Memory B cell (primary cell): Measurements from ENCODE around the gene IGFALS.
"Not testable (repeated sequence)": the region's sequence is repeated elsewhere in the genome, so short reads cannot be mapped to it uniquely, and the experiment has no call there.

ENCODE experiments used
- ATAC-seq: fragments of 150-1000 bp; cut with Tn5 transposase; 2 replicates; pipeline ENCODE4 v1.10.0; 2021; ENCODE audit warnings: low read depth, mild to moderate bottlenecking, moderate library complexity
- DNase-seq, 2 donors: peaks; one replicate each; pipeline ENCODE4 v3.0.0; 2022; ENCODE audit warnings: low spot score in 2 of 2
- H3K27ac Mint-ChIP-seq: one replicate; pipeline ENCODE4 v1.8.0; 2022; ENCODE audit warnings: mild to moderate bottlenecking, moderate library complexity, mixed read lengths
- H3K27me3 Mint-ChIP-seq: one replicate; pipeline ENCODE4 v1.8.0; 2022; ENCODE audit warnings: mixed read lengths
- H3K36me3 Mint-ChIP-seq: one replicate; pipeline ENCODE4 v1.8.0; 2022; ENCODE audit warnings: mild to moderate bottlenecking, mixed read lengths
- H3K4me1 Mint-ChIP-seq: one replicate; pipeline ENCODE4 v1.8.0; 2022; ENCODE audit warnings: mixed read lengths
- H3K4me3 Mint-ChIP-seq: one replicate; pipeline ENCODE4 v1.8.0; 2022; ENCODE audit warnings: mild to moderate bottlenecking, moderate library complexity, mixed read lengths
- H3K9me3 Mint-ChIP-seq: one replicate; pipeline ENCODE4 v1.8.0; 2022; ENCODE audit warnings: mixed read lengths

IGFALS gene

DNA sequence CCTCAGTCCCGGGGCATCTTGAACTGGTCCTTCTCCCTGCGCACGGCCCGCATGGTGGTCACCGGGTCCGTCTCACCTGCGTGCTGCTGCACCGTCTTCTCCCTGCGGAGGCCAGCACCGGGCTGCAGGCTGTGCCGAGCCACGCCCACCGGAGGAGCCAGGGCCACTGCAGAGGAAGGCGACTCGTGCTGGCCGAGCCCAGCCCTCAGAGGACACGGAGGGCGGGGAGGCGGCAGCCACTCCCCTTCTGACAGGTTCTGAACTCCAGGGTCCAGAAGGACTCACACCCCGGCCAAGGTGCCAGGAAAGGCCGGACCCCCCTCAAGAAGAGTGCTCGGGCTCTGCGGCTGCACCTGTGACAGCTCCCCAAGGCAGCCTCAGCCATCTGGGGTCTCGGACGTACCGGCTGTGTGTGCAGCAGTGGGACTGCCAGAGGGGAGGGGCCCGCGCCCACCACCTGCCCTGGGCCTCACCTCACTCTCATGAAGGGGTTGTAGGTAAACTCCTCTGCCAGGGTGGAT is 15.8 kb upstream of the IGFALS start:
- no peak for ATAC-seq
- Mint-ChIP-seq H3K36me3 (peaks cover 19% of the 10 kb centered on the region), H3K27ac (no peak overlapping the region), H3K9me3 (no peaks in the 10 kb centered on the region), H3K4me3 (no peak overlapping the region), H3K4me1 (peaks cover 4% of the 10 kb centered on the region), H3K27me3 (no peaks in the 10 kb centered on the region)
- DNase-seq = no peak

DNA sequence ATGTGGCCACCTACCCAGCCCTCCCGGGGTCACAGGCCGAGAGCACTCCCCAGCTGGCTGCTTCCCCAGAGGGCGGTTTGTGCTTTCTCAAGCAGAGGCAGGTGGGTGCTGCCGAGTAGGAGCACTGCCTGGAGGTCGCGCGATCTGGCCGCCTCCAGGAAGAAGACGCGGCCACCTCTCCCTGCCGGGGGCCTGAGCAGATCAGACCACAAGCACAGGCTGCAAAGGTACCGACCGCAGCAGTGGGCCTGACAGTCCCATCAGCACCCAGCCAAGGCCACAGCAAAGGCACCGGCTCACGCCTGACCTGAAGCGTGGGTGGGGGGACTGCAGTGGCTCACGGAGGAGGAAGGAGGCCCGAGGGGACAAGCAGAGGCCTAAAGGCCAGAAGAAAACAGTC is 15.2 kb upstream of the IGFALS start:
- peaks cover 4% of the 10 kb centered on the region for H3K4me1 Mint-ChIP-seq
- no peaks in the 10 kb centered on the region for H3K27me3 Mint-ChIP-seq
- no peak overlapping the region for H3K27ac Mint-ChIP-seq
- H3K4me3 Mint-ChIP-seq = no peak overlapping the region
- no peak for DNase-seq
- no peak for ATAC-seq
- H3K9me3 Mint-ChIP-seq = no peaks in the 10 kb centered on the region
- peaks cover 19% of the 10 kb centered on the region for H3K36me3 Mint-ChIP-seq

DNA sequence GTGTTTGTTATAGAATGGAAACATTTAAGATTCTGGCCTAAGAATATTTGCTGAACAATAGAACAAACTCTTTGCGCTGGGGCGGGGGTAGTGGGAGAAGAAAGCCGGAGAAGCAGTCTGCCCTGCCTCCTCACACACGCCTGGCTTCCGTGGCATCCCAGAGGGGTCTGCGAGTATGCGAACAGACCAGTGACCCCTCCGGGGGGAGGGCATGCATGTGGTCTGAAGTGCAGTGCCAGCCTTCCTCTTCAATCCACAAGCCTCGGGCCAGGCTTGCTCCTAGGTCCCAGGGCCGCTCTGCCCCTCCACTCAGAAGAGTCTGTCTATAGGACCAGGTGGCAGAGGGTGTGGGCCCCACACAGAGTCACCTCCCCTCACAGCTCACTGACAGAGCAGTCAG is 14.1 kb upstream of the IGFALS start:
- peaks cover 15% of the 10 kb centered on the region for H3K36me3 Mint-ChIP-seq
- no peak overlapping the region for H3K4me3 Mint-ChIP-seq
- no peaks in the 10 kb centered on the region for H3K4me1 Mint-ChIP-seq
- H3K9me3 Mint-ChIP-seq = no peaks in the 10 kb centered on the region
- no peaks in the 10 kb centered on the region for H3K27me3 Mint-ChIP-seq
- no peak overlapping the region for H3K27ac Mint-ChIP-seq
- DNase-seq (no peak), ATAC-seq (no peak)

DNA sequence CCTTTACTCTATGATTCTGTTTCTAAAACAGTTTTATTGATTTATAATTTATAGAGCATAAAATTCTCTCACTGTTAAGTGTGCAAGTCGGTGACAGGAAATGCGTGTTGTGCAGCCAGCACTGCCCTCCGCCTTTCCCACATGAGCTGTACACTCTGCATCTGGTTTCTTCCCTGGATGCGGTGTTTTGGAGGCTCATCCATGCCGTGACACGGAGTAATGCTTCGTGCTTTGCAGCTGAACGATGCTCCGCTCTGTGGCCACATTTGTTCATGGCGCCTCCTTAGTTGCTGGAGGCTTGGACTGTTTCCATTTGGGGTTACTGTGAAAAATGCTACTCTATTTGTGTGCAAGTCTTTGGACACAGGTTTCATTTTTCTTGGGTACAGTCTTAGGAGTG is 7.2 kb upstream of the IGFALS start:
- peaks cover 15% of the 10 kb centered on the region for H3K36me3 Mint-ChIP-seq
- DNase-seq (no peak), ATAC-seq (no peak)
- peaks cover 2% of the 10 kb centered on the region for H3K4me1 Mint-ChIP-seq
- peaks cover 9% of the 10 kb centered on the region for H3K9me3 Mint-ChIP-seq
- no peaks in the 10 kb centered on the region for H3K27me3 Mint-ChIP-seq
- no peak overlapping the region for H3K4me3 Mint-ChIP-seq
- H3K27ac Mint-ChIP-seq = no peak overlapping the region

DNA sequence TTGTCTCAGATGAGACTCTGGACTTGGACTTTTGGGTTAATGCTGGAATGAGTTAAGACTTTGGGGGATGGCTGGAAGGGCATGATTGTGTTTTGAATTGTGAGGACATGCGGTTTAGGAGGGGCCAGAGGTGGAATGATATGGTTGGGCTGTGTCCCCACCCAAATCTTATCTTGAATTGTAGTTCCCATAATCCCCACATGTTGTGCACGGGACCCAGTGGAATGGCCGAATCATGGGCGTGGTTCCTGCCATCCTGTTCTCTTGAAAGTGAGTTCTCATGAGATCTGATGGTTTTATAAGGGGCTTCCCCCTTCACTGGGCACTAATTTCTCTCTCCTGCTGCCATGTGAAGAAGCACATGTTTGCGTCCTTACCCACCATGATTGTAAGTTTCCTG is 5.8 kb upstream of the IGFALS start:
- H3K27me3 Mint-ChIP-seq, DNase-seq, ATAC-seq, H3K4me1 Mint-ChIP-seq, H3K27ac Mint-ChIP-seq, H3K9me3 Mint-ChIP-seq, H3K4me3 Mint-ChIP-seq: not testable (repeated sequence)
- H3K36me3 Mint-ChIP-seq = peaks cover 11% of the 10 kb centered on the region

DNA sequence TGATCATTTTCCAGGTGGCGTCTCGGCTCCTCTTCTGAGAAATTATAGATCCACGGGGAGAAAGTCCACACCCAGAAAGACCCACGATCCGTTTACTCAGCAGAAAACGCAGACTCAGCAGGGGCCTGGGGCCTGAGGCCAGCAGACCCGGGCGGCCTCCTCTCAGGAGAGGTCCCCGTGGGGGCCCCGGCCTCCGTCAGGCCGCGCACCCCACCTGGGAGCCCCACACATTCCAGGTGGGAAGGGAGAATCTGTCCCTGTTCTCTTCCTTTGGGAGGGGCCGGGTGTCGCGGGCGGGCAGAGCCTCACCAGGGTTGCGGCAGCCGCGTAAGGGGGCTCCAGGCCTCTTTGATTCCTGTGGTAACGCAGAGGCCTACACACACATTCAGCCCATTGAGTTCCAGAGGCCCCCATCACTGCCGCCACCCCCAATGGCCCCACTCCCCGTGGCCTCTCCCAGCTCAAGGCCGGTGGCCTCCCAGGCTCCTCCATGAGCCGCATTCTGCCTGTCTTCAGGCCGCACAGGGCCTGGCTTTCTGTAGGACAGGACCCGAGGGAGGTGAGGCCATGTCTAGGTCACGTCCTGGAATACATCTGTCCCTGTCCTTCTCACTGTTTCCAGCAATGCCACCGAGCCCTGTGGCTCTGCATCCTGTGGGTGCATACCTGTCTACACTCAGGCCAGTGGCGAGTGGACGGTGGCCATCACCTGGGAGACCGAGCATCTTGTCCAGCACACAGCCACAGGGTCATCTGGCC is 1.6 kb upstream of the IGFALS start:
- H3K4me3 Mint-ChIP-seq = no peak overlapping the region
- no peak for DNase-seq
- H3K4me1 Mint-ChIP-seq = no peaks in the 10 kb centered on the region
- H3K27ac Mint-ChIP-seq = no peak overlapping the region
- peaks cover 8% of the 10 kb centered on the region for H3K36me3 Mint-ChIP-seq
- ATAC-seq = no peak
- no peaks in the 10 kb centered on the region for H3K27me3 Mint-ChIP-seq
- H3K9me3 Mint-ChIP-seq = peaks cover 7% of the 10 kb centered on the region

DNA sequence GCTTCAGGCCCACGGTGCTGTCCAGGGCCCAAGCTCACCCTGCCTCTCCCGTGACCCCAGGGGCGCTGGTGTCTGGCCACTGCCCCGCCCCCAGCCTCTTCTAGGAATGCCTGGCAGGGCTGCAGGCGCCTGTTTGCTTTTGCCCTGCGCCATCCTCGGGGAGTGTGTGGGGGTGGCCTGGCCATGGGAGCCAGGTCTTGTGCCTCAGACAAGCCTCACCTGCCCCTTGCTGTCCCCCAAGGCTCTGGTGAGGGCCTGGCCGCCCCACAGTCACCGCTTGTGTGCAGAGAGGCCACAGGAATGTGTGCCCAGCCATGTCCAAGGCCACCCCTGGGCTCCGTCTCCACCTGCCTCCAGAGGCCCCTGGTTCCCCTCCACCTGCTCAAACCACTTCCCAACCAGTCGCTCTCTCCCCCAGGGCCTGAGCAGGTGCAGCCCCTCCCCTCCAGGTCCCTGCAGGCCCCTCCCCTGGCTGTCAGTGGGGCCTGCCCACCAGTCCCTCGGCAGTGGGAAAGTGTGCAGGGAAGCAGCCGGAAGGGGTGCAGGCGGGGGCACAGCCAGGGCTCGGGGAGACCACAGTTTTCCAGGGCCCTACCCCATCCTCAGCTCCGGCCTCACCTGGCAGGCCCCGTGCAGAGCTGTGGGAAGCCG is 841 bp upstream of the IGFALS start:
- Mint-ChIP-seq H3K4me3 (no peak overlapping the region), H3K27ac (no peak overlapping the region), H3K4me1 (no peaks in the 10 kb centered on the region), H3K9me3 (peaks cover 7% of the 10 kb centered on the region), H3K36me3 (peaks cover 4% of the 10 kb centered on the region), H3K27me3 (no peaks in the 10 kb centered on the region)
- ATAC-seq (no peak), DNase-seq (no peak)

DNA sequence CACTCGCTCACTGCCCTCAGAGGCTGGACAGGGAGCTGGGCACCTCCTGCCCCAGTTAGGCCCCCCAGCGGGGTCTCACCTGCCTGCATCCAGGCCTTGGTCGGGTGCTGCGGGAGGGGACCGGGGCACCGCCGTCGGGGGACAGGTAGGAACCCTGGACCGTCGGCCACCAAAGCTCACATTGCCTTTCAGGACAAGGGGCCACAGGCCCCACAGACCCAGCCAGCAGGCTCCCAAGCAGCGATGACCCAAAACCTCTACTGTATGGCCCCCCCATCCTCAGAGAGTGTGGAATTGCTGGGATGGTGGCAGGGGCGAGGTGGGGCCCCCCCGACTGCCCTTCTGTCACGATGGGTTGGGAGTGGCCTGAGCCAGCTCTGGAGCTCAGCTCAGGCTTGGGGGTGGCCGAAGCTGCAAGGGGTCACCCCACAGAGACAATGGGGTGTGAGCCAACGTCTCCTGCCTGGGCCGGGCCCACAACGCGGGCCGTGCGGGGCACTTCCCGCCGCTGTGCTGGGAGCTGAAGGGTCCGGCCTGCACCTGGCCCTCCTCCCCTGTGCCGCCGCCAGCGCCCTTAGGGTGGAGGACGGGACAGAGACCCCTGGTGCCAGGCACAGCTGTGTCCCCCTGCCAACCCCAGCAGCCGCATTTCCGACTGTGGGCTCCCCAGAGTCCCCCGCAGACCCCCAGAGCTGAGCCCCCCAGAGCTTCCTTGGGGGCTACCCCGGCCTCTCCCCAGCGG is 498 bp downstream of the IGFALS start:
- peaks cover 2% of the 10 kb centered on the region for H3K4me1 Mint-ChIP-seq

DNA sequence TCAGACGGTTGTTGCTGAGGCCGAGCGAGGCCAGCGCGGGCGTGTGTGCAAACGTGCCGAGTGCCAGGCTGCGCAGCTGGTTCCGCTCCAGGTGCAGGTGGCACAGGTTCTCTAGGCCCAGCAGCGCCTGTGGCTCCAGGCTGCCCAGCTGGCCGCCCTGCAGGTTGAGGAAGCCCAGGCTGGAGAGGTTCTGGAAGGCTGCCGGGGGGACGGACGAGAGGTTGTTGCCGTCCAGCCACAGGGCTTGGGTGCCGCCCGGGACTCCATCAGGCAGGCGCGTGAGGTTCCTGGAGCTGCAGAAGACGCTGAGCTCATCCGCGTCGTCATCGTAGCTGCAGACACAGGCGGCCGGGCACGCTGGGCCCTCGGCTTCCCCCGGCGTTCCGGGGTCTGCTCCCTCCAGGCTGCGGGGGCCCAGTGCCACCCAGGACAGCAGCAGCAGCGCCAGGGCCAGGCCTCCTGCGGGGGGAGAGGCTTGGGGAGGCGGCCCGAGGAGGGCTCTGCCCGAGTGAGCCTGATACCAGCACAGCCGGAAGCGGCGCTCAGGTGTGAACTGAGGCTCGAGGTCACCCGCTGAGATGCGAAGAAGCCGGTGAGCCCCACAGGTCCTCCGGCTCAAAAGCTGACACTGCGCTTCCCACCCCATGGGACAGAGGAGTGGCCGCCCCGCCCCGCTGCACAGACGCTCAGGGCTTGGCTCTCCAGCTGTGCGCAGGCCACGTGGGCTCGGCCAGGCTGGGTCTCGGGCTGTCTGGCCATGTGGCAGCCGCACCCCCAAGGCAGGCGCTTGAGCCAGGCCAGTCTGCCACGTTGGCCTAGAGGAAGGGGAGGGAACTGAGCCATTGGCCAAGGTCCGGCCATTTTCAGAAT is 1.3 kb downstream of the IGFALS start:
- Mint-ChIP-seq H3K27me3 (no peaks in the 10 kb centered on the region), H3K27ac (no peak overlapping the region), H3K36me3 (peaks cover 6% of the 10 kb centered on the region), H3K9me3 (peaks cover 2% of the 10 kb centered on the region), H3K4me1 (peaks cover 2% of the 10 kb centered on the region), H3K4me3 (no peak overlapping the region)
- DNase-seq (no peak), ATAC-seq (no peak)

More for the DNA sequence above, 498 bp downstream of the IGFALS start:
- H3K27me3 Mint-ChIP-seq = no peaks in the 10 kb centered on the region
- no peak overlapping the region for H3K27ac Mint-ChIP-seq
- ATAC-seq = no peak
- DNase-seq = no peak
- H3K36me3 Mint-ChIP-seq = peaks cover 6% of the 10 kb centered on the region
- H3K4me3 Mint-ChIP-seq = no peak overlapping the region
- H3K9me3 Mint-ChIP-seq = peaks cover 3% of the 10 kb centered on the region

DNA sequence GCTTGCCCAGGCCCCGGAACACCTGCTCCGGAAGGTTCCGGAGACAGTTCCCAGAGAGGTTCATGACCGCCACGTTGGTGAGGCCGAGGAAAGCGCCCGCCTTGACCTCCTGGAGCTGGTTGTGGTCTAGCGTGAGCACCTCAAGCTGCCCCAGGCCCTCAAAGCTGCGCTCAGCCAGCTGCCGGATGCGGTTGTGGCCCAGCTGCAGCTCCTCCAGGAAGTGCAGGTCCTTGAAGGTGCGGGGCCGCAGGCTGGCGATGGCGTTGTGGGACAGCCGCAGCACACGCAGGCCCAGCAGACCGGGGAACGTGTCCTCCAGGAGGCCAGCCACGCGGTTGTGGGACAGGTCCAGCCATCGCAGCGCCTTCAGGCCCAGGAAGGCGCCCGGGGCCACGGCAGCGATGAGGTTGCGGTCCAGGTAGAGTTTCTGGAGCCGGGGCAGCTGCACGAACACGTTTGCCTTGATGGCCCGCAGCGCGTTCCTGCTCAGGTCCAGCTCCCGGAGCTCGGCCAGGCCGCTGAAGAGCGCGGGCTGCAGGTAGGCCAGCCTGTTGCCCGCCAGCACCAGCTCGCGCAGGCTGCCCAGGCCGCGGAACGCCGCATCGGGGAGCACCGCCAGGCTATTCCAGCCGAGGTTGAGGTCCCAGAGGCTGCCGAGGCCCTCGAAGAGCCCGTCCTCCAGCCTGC is 2.1 kb downstream of the IGFALS start:
- no peak for DNase-seq
- Mint-ChIP-seq H3K4me3 (no peak overlapping the region), H3K27ac (no peak overlapping the region), H3K9me3 (no peaks in the 10 kb centered on the region), H3K27me3 (no peaks in the 10 kb centered on the region), H3K4me1 (peaks cover 2% of the 10 kb centered on the region), H3K36me3 (peaks cover 4% of the 10 kb centered on the region)
- ATAC-seq = no peak

DNA sequence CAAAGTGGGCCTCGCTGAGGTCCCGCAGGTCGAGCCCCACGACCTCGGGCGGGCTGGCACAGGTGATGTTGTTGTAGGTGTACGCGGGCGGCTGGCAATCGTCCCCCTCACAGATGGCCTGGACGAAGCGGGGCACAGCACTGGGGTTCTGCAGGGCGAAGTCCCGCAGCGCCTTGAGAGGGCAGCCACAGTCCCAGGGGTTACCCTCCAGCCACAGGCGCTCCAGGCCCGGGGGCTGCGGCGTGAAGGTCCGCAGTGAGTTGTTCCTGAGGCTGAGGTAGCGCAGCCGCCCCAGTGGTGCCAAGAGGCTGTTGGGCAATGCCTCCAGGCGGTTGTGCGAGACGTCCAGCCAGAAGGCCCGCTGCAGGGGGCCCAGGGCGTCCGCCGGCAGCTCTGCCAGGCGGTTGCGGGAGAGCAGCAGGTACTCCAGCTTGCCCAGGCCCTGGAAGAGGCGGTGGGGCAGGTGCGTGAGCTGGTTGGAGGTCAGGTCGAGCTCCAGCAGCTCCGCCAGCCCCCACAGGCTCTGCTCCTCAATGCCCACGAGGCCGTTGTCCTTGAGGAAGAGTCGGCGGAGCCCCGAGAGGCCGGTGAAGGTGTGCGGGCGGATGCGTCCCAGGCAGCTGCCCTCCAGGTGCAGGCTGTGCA is 2.8 kb downstream of the IGFALS start:
- Mint-ChIP-seq H3K9me3 (no peaks in the 10 kb centered on the region), H3K4me1 (peaks cover 2% of the 10 kb centered on the region), H3K27ac (no peak overlapping the region), H3K4me3 (no peak overlapping the region), H3K36me3 (peaks cover 4% of the 10 kb centered on the region), H3K27me3 (no peaks in the 10 kb centered on the region)
- DNase-seq = no peak
- no peak for ATAC-seq

DNA sequence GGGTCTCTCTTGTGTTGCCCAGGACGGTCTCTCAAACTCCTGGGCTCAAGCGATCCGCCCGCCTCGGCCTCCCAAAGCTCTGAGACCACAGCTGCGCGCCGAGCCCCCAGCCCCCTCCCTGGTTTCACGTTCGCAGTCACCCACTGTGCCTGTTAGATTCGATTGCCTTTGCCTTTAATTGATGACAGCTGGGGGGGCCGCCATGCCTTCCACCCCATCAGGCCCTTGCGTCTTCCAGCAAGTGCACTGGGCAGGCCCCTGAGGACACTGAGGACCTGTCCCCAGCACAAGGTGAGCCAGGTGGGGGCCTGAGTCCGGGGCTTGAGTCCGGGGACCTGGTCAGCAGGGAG is 3.3 kb downstream of the IGFALS start:
- Mint-ChIP-seq H3K4me1 (peaks cover 2% of the 10 kb centered on the region), H3K27me3 (no peaks in the 10 kb centered on the region), H3K4me3 (no peak overlapping the region), H3K27ac (no peak overlapping the region), H3K9me3 (no peaks in the 10 kb centered on the region), H3K36me3 (peaks cover 4% of the 10 kb centered on the region)
- ATAC-seq = no peak
- no peak for DNase-seq

DNA sequence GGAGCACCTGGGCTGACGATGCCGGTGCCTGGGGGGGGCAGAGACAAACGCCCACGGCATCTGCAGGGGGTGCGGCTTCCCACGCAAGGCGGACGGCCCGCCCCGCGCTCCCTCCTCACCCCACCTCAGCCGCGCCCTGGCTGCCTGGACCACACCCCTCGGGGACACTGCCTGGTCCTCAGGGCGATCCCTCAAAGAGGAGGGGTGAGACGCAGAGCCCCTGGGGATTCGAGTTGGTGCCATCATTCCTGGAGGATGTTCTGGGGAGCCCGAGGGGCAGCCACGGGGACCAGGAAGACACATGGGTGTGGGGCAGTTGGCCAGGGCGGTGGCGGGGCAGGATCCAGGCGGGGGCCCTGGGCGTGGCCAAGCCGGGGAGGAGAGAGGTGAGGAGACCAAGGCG is 3.9 kb downstream of the IGFALS start:
- DNase-seq (no peak), ATAC-seq (no peak)
- H3K9me3 Mint-ChIP-seq = no peaks in the 10 kb centered on the region
- H3K4me1 Mint-ChIP-seq = peaks cover 4% of the 10 kb centered on the region
- no peaks in the 10 kb centered on the region for H3K27me3 Mint-ChIP-seq
- no peak overlapping the region for H3K4me3 Mint-ChIP-seq
- H3K27ac Mint-ChIP-seq = no peak overlapping the region
- H3K36me3 Mint-ChIP-seq = peaks cover 4% of the 10 kb centered on the region
